ENCODE data around the gene MTFP1.
"Not testable (repeated sequence)": the region's sequence is repeated elsewhere in the genome, so short reads cannot be mapped to it uniquely, and the experiment has no call there.

Gene MTFP1

GRCh38 chr22:30393322-30393680 is 32.3 kb upstream of the MTFP1 start:
- Histone ChIP-seq H3K27ac (ENCODE audit: low read depth, low read length) (no peak overlapping the region), H3K27me3 (ENCODE audit: insufficient read depth, low read length) (peaks cover 24% of the 10 kb centered on the region), H3K4me1 (ENCODE audit: insufficient read depth, low read length) (peaks cover 19% of the 10 kb centered on the region), H3K9ac (ENCODE audit: low read depth, low read length) (no peak overlapping the region), H3K36me3 (ENCODE audit: insufficient read depth, low read length) (no peaks in the 10 kb centered on the region), H3K9me3 (ENCODE audit: insufficient read depth, low read depth, low read length) (peaks cover 8% of the 10 kb centered on the region; the same call in 1 of the 2 replicates), H3K4me3 (ENCODE audit: low read length) (no peak overlapping the region)
- WGBS = 83% methylated on average over 7 of the region's 7 CpGs

DNA sequence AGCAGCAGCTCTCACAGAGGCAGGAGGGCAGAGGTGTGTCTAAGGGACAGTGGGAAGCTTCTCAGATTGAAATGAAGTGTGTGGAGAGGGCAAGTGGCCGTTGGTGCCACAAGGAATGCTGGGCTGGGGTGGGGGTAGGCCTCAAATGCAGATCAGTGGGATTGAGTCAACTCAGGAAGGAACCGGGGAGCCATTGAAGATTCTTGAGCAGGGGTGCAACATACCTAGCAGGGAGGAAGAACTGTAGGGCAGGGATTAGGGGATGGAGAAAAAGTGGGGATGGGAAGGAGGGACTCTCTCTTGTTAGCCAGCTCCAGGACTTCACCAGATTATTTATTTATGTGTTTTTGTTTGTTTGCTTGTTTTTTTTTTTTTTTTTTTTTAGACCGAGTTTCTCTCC is 31.7 kb upstream of the MTFP1 start:
- Histone ChIP-seq H3K27ac (ENCODE audit: low read depth, low read length) (no peak overlapping the region), H3K27me3 (ENCODE audit: insufficient read depth, low read length) (peaks cover 29% of the 10 kb centered on the region), H3K9ac (ENCODE audit: low read depth, low read length) (no peak overlapping the region), H3K36me3 (ENCODE audit: insufficient read depth, low read length) (no peaks in the 10 kb centered on the region), H3K4me3 (ENCODE audit: low read length) (no peak overlapping the region), H3K4me1 (ENCODE audit: insufficient read depth, low read length) (peaks cover 19% of the 10 kb centered on the region), H3K9me3 (ENCODE audit: insufficient read depth, low read depth, low read length) (peaks cover 8% of the 10 kb centered on the region; the same call in 1 of the 2 replicates)
- 76% methylated on average over 3 of the region's 3 CpGs for WGBS

- Histone ChIP-seq H3K4me3 (ENCODE audit: low read length) (peak within 1 kb of the TSS; percentile 74), H3K4me1 (ENCODE audit: insufficient read depth, low read length) (peaks cover 17% of the 10 kb centered on the region), H3K27ac (ENCODE audit: low read depth, low read length) (no peak within 1 kb of the TSS), H3K9ac (ENCODE audit: low read depth, low read length) (no peak within 1 kb of the TSS), H3K9me3 (ENCODE audit: insufficient read depth, low read depth, low read length) (no peaks in the 10 kb centered on the region), H3K27me3 (ENCODE audit: insufficient read depth, low read length) (peaks cover 29% of the 10 kb centered on the region), H3K36me3 (ENCODE audit: insufficient read depth, low read length) (no peaks in the 10 kb centered on the region)
- under 1% methylated on average over 56 of the region's 56 CpGs for WGBS
Observed at GRCh38 chr22:30396871-30397655, 28.5 kb upstream of the MTFP1 start, which contains the start of gene SEC14L2. SEC14L2 (plus strand) TSS chr22:30397018; CDS start chr22:30397117, 99 bp downstream.

DNA sequence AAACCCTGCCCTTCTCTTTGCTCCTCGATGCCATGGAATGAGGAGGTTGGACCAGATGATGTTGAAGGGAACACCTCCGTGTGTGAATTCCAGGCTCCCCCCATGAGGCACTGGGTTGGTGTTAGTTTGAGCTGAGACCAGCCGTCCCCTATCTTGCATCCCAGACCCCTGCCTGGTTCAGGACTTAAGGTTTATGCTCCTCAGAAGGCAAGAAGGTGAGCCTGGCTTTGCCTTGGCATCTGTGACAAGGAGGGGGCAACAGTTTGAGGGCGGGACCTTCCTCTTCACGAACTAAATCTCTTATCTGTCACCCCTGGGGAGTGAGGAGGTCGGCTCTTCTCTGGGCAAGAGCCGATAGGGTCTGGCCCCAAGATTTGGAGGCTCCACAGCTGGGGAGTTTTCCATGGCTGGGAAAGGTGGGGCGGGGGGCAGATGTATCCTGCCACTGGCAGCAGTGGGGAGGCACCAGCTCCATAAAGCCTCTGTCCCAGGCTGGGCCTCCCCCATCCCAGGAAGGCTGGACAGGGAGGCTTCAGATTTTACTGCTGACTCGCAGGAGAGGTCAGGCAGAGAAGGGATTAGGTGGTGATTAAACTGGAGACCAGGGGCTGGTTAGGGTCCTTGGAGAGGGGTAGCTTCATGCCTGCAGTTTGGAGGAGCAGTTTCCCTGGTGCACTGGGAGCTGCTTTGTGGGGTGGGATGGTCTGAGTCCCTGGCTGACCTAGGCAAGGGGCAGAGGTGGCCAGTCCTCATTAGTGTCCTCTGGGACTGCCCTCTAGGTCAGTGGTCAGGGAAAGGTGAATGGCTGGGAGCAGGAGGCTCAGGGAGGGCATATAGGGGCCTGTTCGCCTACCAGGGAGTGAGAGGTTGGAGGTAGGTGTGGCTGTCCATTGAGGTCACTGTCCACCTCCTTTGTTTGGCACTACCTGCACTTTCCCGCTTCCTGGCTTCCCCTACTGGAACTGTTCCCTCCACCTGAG is 27.6 kb upstream of the MTFP1 start:
- Histone ChIP-seq H3K27ac (ENCODE audit: low read depth, low read length) (no peak overlapping the region), H3K9ac (ENCODE audit: low read depth, low read length) (no peak overlapping the region), H3K27me3 (ENCODE audit: insufficient read depth, low read length) (peaks cover 29% of the 10 kb centered on the region), H3K9me3 (ENCODE audit: insufficient read depth, low read depth, low read length) (no peaks in the 10 kb centered on the region), H3K4me3 (ENCODE audit: low read length) (peak overlapping the region; percentile 74), H3K36me3 (ENCODE audit: insufficient read depth, low read length) (no peaks in the 10 kb centered on the region), H3K4me1 (ENCODE audit: insufficient read depth, low read length) (peaks cover 15% of the 10 kb centered on the region)
- WGBS = 42% methylated on average over 11 of the region's 11 CpGs

- Histone ChIP-seq H3K27ac (ENCODE audit: low read depth, low read length) (no peak overlapping the region), H3K9ac (ENCODE audit: low read depth, low read length) (no peak overlapping the region), H3K9me3 (ENCODE audit: insufficient read depth, low read depth, low read length) (no peaks in the 10 kb centered on the region), H3K27me3 (ENCODE audit: insufficient read depth, low read length) (peaks cover 29% of the 10 kb centered on the region), H3K4me1 (ENCODE audit: insufficient read depth, low read length) (peaks cover 9% of the 10 kb centered on the region; the same call in 1 of the 2 replicates), H3K4me3 (ENCODE audit: low read length) (no peak overlapping the region), H3K36me3 (ENCODE audit: insufficient read depth, low read length) (no peaks in the 10 kb centered on the region)
- WGBS = 86% methylated on average over 25 of the region's 25 CpGs
Observed at GRCh38 chr22:30398685-30399680, 26.6 kb upstream of the MTFP1 start.

- Histone ChIP-seq H3K9ac (ENCODE audit: low read depth, low read length) (no peak overlapping the region), H3K4me1 (ENCODE audit: insufficient read depth, low read length) (peaks cover 9% of the 10 kb centered on the region; the same call in 1 of the 2 replicates)
Observed at GRCh38 chr22:30399718-30400117, 25.9 kb upstream of the MTFP1 start.

GRCh38 chr22:30400159-30400558 is 25.4 kb upstream of the MTFP1 start:
- H3K9me3 ChIP-seq (ENCODE audit: insufficient read depth, low read depth, low read length) = no peaks in the 10 kb centered on the region
- peaks cover 29% of the 10 kb centered on the region for H3K27me3 ChIP-seq (ENCODE audit: insufficient read depth, low read length)
- 89% methylated on average over 1 of the region's 1 CpG for WGBS
- H3K36me3 ChIP-seq (ENCODE audit: insufficient read depth, low read length) = no peaks in the 10 kb centered on the region
- H3K27ac ChIP-seq (ENCODE audit: low read depth, low read length) = no peak overlapping the region
- H3K4me1 ChIP-seq (ENCODE audit: insufficient read depth, low read length) = peaks cover 9% of the 10 kb centered on the region; the same call in 1 of the 2 replicates
- no peak overlapping the region for H3K4me3 ChIP-seq (ENCODE audit: low read length)
- H3K9ac ChIP-seq (ENCODE audit: low read depth, low read length) = no peak overlapping the region

More at GRCh38 chr22:30399718-30400117, 25.9 kb upstream of the MTFP1 start:
- H3K27me3 ChIP-seq (ENCODE audit: insufficient read depth, low read length) = peaks cover 29% of the 10 kb centered on the region
- H3K27ac ChIP-seq (ENCODE audit: low read depth, low read length) = no peak overlapping the region
- no peaks in the 10 kb centered on the region for H3K9me3 ChIP-seq (ENCODE audit: insufficient read depth, low read depth, low read length)
- WGBS = 96% methylated on average over 5 of the region's 5 CpGs
- H3K36me3 ChIP-seq (ENCODE audit: insufficient read depth, low read length) = no peaks in the 10 kb centered on the region
- no peak overlapping the region for H3K4me3 ChIP-seq (ENCODE audit: low read length)

DNA sequence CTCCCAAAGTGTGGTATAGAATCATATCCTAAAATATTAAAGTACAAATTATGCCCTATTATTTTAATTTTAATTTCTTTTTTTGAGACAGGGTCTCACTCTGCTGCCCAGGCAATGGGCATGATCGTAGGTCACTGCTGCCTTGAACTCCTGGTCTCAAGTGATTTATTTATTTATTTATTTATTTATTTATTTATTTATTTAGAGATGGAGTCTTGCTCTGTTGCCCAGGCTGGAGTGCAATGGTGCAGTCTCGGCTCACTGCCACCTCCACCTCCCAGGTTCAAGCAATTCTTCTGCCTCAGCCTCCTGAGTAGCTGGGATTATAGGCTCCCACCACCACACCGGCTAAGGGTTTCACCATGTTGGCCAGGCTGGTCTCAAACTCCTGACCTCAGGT is 24.5 kb upstream of the MTFP1 start:
- 94% methylated on average over 2 of the region's 3 CpGs for WGBS
- H3K27me3 ChIP-seq (ENCODE audit: insufficient read depth, low read length) = peaks cover 23% of the 10 kb centered on the region
- not testable (repeated sequence) for H3K4me1 ChIP-seq (ENCODE audit: insufficient read depth, low read length); H3K27ac ChIP-seq (ENCODE audit: low read depth, low read length); H3K4me3 ChIP-seq (ENCODE audit: low read length); H3K9ac ChIP-seq (ENCODE audit: low read depth, low read length); H3K9me3 ChIP-seq (ENCODE audit: insufficient read depth, low read depth, low read length); H3K36me3 ChIP-seq (ENCODE audit: insufficient read depth, low read length)

DNA sequence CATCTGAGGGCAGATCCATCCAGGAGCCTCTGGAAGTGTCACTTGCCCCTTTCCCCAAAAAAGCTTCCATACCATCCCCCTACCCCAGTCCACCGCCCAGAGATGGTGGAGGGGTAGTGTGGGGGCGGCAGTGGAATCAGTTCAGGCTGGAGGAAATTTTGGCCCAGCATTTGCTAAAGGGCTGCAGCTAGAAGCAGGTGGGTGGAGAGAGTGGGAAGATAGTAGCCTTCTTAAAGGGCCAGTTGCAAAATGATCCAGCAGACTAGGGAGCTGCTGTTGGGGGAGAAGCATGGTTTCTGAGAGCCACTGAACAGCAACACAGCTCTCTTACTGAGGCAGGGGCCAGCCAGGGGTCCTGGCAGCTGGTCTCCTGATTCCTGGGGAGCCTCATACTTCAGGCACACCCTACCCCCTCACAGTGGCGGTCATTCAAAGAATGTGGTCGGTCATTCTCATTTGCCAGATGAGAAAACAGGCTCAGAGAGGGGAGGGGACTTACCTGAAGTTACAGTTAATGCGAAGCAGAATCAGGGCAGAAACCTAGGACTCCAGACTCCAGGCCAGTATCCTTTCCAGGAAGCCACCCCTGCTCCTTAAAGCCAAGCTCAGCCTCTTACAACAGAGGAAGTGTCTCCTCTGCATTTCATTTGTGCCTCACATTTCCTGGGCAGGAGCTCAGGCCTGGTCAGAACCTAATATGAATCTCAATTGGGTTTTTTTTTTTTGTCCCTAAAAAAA is 23.4 kb upstream of the MTFP1 start:
- peaks cover 4% of the 10 kb centered on the region for H3K36me3 ChIP-seq (ENCODE audit: insufficient read depth, low read length)
- peaks cover 9% of the 10 kb centered on the region; the same call in 1 of the 2 replicates for H3K4me1 ChIP-seq (ENCODE audit: insufficient read depth, low read length)

GRCh38 chr22:30402766-30403104 is 22.8 kb upstream of the MTFP1 start:
- H3K9ac ChIP-seq (ENCODE audit: low read depth, low read length); H3K36me3 ChIP-seq (ENCODE audit: insufficient read depth, low read length); H3K9me3 ChIP-seq (ENCODE audit: insufficient read depth, low read depth, low read length); H3K27me3 ChIP-seq (ENCODE audit: insufficient read depth, low read length); H3K4me1 ChIP-seq (ENCODE audit: insufficient read depth, low read length); H3K4me3 ChIP-seq (ENCODE audit: low read length): not testable (repeated sequence)
- WGBS = 95% methylated on average over 5 of the region's 5 CpGs
- H3K27ac ChIP-seq (ENCODE audit: low read depth, low read length) = peak overlapping the region; percentile 24

More for the DNA sequence above, 23.4 kb upstream of the MTFP1 start:
- Histone ChIP-seq H3K9me3 (ENCODE audit: insufficient read depth, low read depth, low read length) (no peaks in the 10 kb centered on the region), H3K4me3 (ENCODE audit: low read length) (no peak overlapping the region), H3K27ac (ENCODE audit: low read depth, low read length) (peak overlapping the region; percentile 24), H3K9ac (ENCODE audit: low read depth, low read length) (no peak overlapping the region), H3K27me3 (ENCODE audit: insufficient read depth, low read length) (peaks cover 15% of the 10 kb centered on the region)
- WGBS = 24% methylated on average over 5 of the region's 5 CpGs
